Psoas muscle (tissue), 8 donors: ENCODE results near the gene CERS6. TPM values are rescaled to one million over a fixed set of nuclear protein-coding genes. Genes with fewer than 3 reads are reported as not detected.

Experiments
- ATAC-seq, 4 donors: fragments of 200-7000 bp; cut with Tn5 transposase; one replicate each; pipeline ENCODE4 v1.9.1; 2020; ENCODE audit warnings: moderate library complexity in 3 of 4, mild to moderate bottlenecking in 2 of 4
- DNase-seq, 2 donors: peaks; one replicate each; pipeline ENCODE4 v3.0.0-alpha.2; 2020
- H3K27ac ChIP-seq: fragments of 200-600 bp; one replicate; pipeline ENCODE4 v1.8.0; 2022
- H3K27me3 ChIP-seq, 3 donors: fragments of 200-600 bp in 1 of 3; one replicate each; pipeline versions ENCODE4 v1.6.1 to v1.8.0; 2013 to 2022; ENCODE audit warnings: low read length in 2 of 3, mild to moderate bottlenecking in 2 of 3, moderate library complexity in 1 of 3; ENCODE audit not compliant: insufficient read depth in 3 of 3
- H3K36me3 ChIP-seq, 2 donors: fragments of 200-600 bp in 1 of 2; one replicate each; pipeline versions ENCODE4 v1.6.1 to v1.8.0; 2013 to 2022; ENCODE audit warnings: low read depth in 1 of 2, mild to moderate bottlenecking in 1 of 2, moderate library complexity in 1 of 2; ENCODE audit not compliant: insufficient read depth in 1 of 2
- H3K4me1 ChIP-seq: fragments of 200-600 bp; one replicate; pipeline ENCODE4 v1.8.0; 2022
- H3K4me3 ChIP-seq: fragments of 200-600 bp; one replicate; pipeline ENCODE4 v1.8.0; 2022; ENCODE audit warnings: mild to moderate bottlenecking
- H3K9me3 ChIP-seq: fragments of 200-600 bp; one replicate; pipeline ENCODE4 v1.8.0; 2022
- WGBS, 3 donors: extraction: QIAGEN DNeasy Blood & Tissue Kit; methylation state at CpG; one replicate each; pipeline versions ENCODE4 v1.1.6 to v1.1.7; 2013; 5-methylcytosine and 5-hydroxymethylcytosine counted together
- intact Hi-C, 2 donors: fragments of 100-400 bp; cut with DNase I; formaldehyde crosslinking; loops; one replicate each; pipeline versions ENCODE4 v1.11.0 to v1.14.2; 2022
- polyA plus RNA-seq, 3 donors: library from polyadenylated mRNA; stranded (reverse); fragments of 200-250 nt; gene quantifications; one replicate each; pipeline ENCODE4 v1.2.3, GENCODE V29; 2013
- total RNA-seq, 4 donors: library from RNA; stranded (reverse); fragmentation: NEBNext Ultra II Directional in 2 of 4; extraction: Animal tissue kit (Norgen Biotek cat#: 25700) in 2 of 4; gene quantifications; one replicate each; pipeline versions ENCODE4 v1.2.1 to v1.2.4, GENCODE V29; 2021 to 2023
- TF ChIP-seq, protein P1 (sequence below): fragments of 200-600 bp; IDR thresholded peaks from one replicate; pipeline ENCODE4 v1.8.0; 2022; ENCODE audit warnings: antibody characterized with exemption
- donor health status: healthy with polysubstance abuse.
- donor health status: DM: no; HTN: no; CAD: no; lungs with moderate emphysema.
- donor health status: Bipolar disorder and iron deficiency.
- donor health status: healthy.
- donor health status: DM: yes; HTN: yes; CAD: no.
- donor health status: DM: no; HTN: no; CAD: no.
- donor health status: DM: no; HTN: no; CAD: no.
- donor health status: DM: yes; HTN: yes; CAD: no.

CERS6 gene
- total and polyA plus RNA-seq, 7 donors: 4.8 to 18.1 (median 11.2) TPM

DNA sequence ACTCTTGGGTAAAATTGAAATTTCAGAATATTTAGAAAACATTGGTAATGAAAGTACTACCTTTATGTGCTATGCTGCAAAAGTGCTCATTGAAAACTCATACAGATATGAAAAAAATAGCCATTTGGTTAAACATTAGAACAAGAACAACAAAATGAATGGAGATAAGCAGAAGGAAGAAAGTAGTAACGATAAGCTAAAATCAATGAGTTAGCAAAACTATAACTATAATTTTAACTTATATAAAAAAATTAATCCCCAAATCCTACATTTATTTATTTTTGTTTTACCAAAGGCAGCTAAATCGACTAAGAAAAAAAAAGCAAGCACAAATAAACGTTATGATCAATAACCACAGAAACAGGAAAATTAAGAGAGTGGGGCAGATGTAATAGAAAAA is 99.2 kb downstream of the CERS6 start:
- Histone ChIP-seq H3K36me3 (no peaks in the 10 kb centered on the region), H3K27me3 (no peaks in the 10 kb centered on the region), H3K4me3 (no peak overlapping the region), H3K4me1 (peaks cover 11% of the 10 kb centered on the region), H3K9me3 (no peaks in the 10 kb centered on the region), H3K27ac (no peak overlapping the region)
- ATAC-seq (no peak), DNase-seq (no peak)
- TF ChIP-seq, protein P1, sequence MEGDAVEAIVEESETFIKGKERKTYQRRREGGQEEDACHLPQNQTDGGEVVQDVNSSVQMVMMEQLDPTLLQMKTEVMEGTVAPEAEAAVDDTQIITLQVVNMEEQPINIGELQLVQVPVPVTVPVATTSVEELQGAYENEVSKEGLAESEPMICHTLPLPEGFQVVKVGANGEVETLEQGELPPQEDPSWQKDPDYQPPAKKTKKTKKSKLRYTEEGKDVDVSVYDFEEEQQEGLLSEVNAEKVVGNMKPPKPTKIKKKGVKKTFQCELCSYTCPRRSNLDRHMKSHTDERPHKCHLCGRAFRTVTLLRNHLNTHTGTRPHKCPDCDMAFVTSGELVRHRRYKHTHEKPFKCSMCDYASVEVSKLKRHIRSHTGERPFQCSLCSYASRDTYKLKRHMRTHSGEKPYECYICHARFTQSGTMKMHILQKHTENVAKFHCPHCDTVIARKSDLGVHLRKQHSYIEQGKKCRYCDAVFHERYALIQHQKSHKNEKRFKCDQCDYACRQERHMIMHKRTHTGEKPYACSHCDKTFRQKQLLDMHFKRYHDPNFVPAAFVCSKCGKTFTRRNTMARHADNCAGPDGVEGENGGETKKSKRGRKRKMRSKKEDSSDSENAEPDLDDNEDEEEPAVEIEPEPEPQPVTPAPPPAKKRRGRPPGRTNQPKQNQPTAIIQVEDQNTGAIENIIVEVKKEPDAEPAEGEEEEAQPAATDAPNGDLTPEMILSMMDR: no peak
- intact Hi-C loops: no loop called here
- 90 to 95% (median 92%) methylated on average over 3 of the region's 3 CpGs for WGBS, 3 donors

DNA sequence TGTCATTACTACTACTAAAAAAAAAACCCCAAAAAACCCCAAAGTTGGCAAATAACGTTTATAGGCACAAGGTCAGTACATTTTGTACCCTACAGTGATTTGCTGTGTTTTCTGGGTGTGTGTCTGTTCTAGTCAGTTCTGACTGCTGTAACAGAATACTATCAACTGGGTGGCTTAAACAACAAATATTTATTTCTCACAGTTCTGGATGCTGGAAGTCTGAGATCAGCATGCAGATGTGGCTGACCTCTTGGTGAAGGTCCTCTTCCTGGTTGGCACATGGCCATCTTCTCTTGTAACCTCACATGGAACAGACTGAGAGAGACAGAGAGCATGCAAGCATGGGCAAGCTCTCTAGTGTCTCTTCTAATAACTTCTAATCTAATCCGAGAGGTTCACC is 103.1 kb downstream of the CERS6 start:
- no peak for DNase-seq
- H3K4me3 ChIP-seq: no peak overlapping the region
- no peaks in the 10 kb centered on the region for H3K9me3 ChIP-seq
- TF ChIP-seq, protein P1: no peak
- WGBS, 3 donors: 26 to 53% (median 39%) methylated on average over 2 of the region's 2 CpGs
- H3K4me1 ChIP-seq: peaks cover 13% of the 10 kb centered on the region
- ATAC-seq: peak; percentile 40 to 64 (median 54)
- H3K27me3 ChIP-seq: no peaks in the 10 kb centered on the region
- H3K27ac ChIP-seq: no peak overlapping the region
- H3K36me3 ChIP-seq: peaks cover 0 to 8% of the 10 kb centered on the region in 2 donors
- intact Hi-C loops: no loop called here

DNA sequence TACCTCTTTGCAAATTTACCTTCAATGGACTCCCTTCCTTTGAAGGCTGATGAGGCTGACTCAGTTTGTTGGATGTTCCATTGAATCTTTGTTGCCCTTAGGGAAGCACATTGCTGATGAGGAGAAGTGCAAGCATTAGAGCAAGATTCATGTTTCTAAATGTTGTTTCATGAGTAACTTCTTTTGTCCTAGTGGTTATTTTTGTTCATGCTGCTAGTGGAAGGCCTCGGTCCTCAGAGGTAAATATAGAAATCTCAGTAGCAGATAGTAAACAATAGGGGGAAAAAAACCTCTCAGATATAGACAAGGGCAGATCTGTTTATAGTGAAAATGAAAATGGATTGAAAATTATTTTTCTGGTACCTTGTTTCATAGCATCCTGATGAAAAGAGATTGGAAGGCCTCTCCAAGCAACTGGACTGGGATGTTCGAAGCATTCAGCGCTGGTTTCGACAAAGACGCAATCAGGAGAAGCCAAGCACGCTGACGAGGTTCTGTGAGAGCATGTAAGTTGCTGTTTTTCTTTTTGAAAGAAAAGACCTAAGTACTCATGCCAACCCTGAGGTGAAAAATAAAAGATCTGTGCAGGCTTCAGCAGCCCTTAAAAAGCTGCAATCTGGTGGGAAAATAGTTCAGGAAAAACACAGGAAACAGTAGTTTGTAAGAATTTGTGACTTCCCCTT is 104.9 kb downstream of the CERS6 start:
- intact Hi-C loops: no loop called here
- DNase-seq (no peak), ATAC-seq (peak; percentile 40 to 85 (median 62))
- H3K4me1 ChIP-seq: peaks cover 28% of the 10 kb centered on the region
- H3K36me3 ChIP-seq: peaks cover 0 to 8% of the 10 kb centered on the region in 2 donors
- no peak overlapping the region for H3K4me3 ChIP-seq
- TF ChIP-seq, protein P1: no peak
- 80 to 84% (median 81%) methylated on average over 7 of the region's 7 CpGs for WGBS, 3 donors
- H3K27ac ChIP-seq: no peak overlapping the region
- no peaks in the 10 kb centered on the region for H3K9me3 ChIP-seq
- H3K27me3 ChIP-seq: no peaks in the 10 kb centered on the region

DNA sequence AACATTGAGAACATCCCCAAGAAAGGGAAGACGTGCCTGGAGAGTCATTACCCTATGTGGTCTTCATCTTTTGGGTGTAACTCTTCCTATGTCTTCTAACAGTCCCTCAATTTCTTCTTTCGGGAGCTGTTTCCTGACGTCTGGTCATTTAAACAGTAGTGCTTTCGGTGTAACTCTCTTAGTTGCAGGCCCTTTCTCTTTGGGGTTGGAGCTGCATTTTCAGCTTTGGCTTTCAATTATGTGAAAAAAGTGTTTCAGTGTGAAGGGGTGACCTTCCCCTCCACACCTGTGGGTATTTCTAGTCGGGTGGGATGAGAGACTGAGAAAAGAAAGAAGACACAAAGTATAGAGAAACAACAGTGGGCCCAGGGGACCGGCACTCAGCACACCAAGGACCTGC is 105.9 kb downstream of the CERS6 start:
- Histone ChIP-seq H3K4me1 (peaks cover 31% of the 10 kb centered on the region), H3K27ac (no peak overlapping the region), H3K9me3 (no peaks in the 10 kb centered on the region), H3K27me3 (no peaks in the 10 kb centered on the region), H3K4me3 (no peak overlapping the region), H3K36me3 (peaks cover 0 to 8% of the 10 kb centered on the region in 2 donors)
- ATAC-seq (no peak), DNase-seq (no peak)
- TF ChIP-seq, protein P1: no peak
- intact Hi-C loops: no loop called here
- 90 to 93% (median 92%) methylated on average over 6 of the region's 6 CpGs for WGBS, 3 donors

DNA sequence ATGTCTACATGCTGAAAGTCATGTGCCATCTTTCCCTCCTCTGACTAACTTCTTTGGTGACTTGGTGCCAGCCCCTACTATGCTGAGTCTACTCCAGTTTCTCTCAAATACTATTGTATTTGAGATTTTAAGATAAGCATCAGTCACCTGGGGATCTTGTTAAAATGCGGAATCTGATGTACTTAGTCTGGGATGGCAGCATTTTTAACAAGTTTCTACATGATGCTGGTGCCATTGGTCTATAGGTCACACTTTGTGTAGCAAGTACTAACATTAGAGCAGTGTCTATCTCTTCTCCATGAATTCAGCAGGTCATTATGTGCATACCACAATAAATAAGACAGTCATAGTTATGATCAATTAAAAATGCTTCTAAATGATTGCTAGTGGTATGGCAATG is 106.9 kb downstream of the CERS6 start:
- no peak for DNase-seq
- Histone ChIP-seq H3K27me3 (no peaks in the 10 kb centered on the region), H3K4me1 (peaks cover 40% of the 10 kb centered on the region), H3K27ac (no peak overlapping the region), H3K36me3 (peaks cover 0 to 8% of the 10 kb centered on the region in 2 donors), H3K9me3 (no peaks in the 10 kb centered on the region), H3K4me3 (no peak overlapping the region)
- WGBS, 3 donors: 97 to 100% (median 98%) methylated on average over 1 of the region's 1 CpG
- intact Hi-C loops: no loop called here
- TF ChIP-seq, protein P1: no peak
- no peak for ATAC-seq
